ENCODE measurements around the gene RNF150.

Gene RNF150

GRCh38 chr4:140989944-140990343, 143.3 kb downstream of the RNF150 start:
- DNase-seq (ENCODE audit: low spot score), result no peak
- no peak overlapping the region for H3K27ac ChIP-seq
- TF ChIP-seq CTCF (IDR thresholded peaks at IDR 0.05), result no peak
- H3K4me3 ChIP-seq, result no peak overlapping the region

GRCh38 chr4:140986045-140986444, 147.2 kb downstream of the RNF150 start:
- TF ChIP-seq CTCF (IDR thresholded peaks at IDR 0.05), result no peak

GRCh38 chr4:140982613-140983340, 150.5 kb downstream of the RNF150 start:
- no peak for TF ChIP-seq CTCF (IDR thresholded peaks at IDR 0.05)
- DNase-seq (ENCODE audit: low spot score), result no peak
- H3K27ac ChIP-seq, result no peak overlapping the region
- no peak overlapping the region for H3K4me3 ChIP-seq

More at GRCh38 chr4:140986045-140986444, 147.2 kb downstream of the RNF150 start:
- no peak overlapping the region for H3K27ac ChIP-seq
- no peak overlapping the region for H3K4me3 ChIP-seq
- DNase-seq (ENCODE audit: low spot score), result no peak

GRCh38 chr4:140980426-140981200, 152.7 kb downstream of the RNF150 start:
- Histone ChIP-seq H3K27ac (no peak overlapping the region), H3K4me3 (no peak overlapping the region)
- TF ChIP-seq CTCF (IDR thresholded peaks at IDR 0.05), result no peak
- no peak for DNase-seq (ENCODE audit: low spot score)

- no peak for TF ChIP-seq CTCF (IDR thresholded peaks at IDR 0.05)
- Histone ChIP-seq H3K4me3 (no peak overlapping the region), H3K27ac (no peak overlapping the region)
- no peak for DNase-seq (ENCODE audit: low spot score)
Observed at GRCh38 chr4:140976768-140977167, 156.5 kb downstream of the RNF150 start.

GRCh38 chr4:140971077-140971792, 162.0 kb downstream of the RNF150 start:
- no peak for TF ChIP-seq CTCF (IDR thresholded peaks at IDR 0.05)
- H3K27ac ChIP-seq, result no peak overlapping the region
- DNase-seq (ENCODE audit: low spot score), result no peak

More at GRCh38 chr4:140971077-140971792, 162.0 kb downstream of the RNF150 start:
- H3K4me3 ChIP-seq, result no peak overlapping the region

All from coronary artery (tissue), 2 donors.